Measurements from ENCODE around the gene BAZ2B. TPM values are rescaled to one million over a fixed set of nuclear protein-coding genes. Genes with fewer than 3 reads are reported as not detected.

BAZ2B gene
- total and polyA plus RNA-seq, 9 of the 15 experiments (the other 6 are each of a cell fraction or from before 2014, with no cell fraction given), result 7.5 to 38.6 (median 19.8) TPM

DNA sequence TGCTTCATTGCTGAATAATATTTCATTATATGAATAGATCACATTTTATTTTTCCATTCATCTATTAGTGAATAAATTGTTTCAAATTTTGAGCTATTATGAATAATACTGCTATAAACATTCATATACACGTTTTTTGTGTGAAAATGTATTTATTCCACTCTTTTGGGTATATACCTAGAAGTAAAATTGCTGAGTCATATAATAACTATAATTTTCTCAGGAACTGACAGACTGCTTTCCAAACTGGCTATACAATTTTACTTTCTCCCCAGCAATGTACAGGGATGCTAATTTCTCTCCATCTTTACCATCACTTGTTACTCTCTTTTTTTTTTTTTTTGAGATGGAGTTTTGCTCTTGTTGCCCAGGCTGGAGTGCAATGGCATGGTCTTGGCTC is 35.5 kb upstream of the BAZ2B start (continued):
- TF ChIP-seq, protein P1, sequence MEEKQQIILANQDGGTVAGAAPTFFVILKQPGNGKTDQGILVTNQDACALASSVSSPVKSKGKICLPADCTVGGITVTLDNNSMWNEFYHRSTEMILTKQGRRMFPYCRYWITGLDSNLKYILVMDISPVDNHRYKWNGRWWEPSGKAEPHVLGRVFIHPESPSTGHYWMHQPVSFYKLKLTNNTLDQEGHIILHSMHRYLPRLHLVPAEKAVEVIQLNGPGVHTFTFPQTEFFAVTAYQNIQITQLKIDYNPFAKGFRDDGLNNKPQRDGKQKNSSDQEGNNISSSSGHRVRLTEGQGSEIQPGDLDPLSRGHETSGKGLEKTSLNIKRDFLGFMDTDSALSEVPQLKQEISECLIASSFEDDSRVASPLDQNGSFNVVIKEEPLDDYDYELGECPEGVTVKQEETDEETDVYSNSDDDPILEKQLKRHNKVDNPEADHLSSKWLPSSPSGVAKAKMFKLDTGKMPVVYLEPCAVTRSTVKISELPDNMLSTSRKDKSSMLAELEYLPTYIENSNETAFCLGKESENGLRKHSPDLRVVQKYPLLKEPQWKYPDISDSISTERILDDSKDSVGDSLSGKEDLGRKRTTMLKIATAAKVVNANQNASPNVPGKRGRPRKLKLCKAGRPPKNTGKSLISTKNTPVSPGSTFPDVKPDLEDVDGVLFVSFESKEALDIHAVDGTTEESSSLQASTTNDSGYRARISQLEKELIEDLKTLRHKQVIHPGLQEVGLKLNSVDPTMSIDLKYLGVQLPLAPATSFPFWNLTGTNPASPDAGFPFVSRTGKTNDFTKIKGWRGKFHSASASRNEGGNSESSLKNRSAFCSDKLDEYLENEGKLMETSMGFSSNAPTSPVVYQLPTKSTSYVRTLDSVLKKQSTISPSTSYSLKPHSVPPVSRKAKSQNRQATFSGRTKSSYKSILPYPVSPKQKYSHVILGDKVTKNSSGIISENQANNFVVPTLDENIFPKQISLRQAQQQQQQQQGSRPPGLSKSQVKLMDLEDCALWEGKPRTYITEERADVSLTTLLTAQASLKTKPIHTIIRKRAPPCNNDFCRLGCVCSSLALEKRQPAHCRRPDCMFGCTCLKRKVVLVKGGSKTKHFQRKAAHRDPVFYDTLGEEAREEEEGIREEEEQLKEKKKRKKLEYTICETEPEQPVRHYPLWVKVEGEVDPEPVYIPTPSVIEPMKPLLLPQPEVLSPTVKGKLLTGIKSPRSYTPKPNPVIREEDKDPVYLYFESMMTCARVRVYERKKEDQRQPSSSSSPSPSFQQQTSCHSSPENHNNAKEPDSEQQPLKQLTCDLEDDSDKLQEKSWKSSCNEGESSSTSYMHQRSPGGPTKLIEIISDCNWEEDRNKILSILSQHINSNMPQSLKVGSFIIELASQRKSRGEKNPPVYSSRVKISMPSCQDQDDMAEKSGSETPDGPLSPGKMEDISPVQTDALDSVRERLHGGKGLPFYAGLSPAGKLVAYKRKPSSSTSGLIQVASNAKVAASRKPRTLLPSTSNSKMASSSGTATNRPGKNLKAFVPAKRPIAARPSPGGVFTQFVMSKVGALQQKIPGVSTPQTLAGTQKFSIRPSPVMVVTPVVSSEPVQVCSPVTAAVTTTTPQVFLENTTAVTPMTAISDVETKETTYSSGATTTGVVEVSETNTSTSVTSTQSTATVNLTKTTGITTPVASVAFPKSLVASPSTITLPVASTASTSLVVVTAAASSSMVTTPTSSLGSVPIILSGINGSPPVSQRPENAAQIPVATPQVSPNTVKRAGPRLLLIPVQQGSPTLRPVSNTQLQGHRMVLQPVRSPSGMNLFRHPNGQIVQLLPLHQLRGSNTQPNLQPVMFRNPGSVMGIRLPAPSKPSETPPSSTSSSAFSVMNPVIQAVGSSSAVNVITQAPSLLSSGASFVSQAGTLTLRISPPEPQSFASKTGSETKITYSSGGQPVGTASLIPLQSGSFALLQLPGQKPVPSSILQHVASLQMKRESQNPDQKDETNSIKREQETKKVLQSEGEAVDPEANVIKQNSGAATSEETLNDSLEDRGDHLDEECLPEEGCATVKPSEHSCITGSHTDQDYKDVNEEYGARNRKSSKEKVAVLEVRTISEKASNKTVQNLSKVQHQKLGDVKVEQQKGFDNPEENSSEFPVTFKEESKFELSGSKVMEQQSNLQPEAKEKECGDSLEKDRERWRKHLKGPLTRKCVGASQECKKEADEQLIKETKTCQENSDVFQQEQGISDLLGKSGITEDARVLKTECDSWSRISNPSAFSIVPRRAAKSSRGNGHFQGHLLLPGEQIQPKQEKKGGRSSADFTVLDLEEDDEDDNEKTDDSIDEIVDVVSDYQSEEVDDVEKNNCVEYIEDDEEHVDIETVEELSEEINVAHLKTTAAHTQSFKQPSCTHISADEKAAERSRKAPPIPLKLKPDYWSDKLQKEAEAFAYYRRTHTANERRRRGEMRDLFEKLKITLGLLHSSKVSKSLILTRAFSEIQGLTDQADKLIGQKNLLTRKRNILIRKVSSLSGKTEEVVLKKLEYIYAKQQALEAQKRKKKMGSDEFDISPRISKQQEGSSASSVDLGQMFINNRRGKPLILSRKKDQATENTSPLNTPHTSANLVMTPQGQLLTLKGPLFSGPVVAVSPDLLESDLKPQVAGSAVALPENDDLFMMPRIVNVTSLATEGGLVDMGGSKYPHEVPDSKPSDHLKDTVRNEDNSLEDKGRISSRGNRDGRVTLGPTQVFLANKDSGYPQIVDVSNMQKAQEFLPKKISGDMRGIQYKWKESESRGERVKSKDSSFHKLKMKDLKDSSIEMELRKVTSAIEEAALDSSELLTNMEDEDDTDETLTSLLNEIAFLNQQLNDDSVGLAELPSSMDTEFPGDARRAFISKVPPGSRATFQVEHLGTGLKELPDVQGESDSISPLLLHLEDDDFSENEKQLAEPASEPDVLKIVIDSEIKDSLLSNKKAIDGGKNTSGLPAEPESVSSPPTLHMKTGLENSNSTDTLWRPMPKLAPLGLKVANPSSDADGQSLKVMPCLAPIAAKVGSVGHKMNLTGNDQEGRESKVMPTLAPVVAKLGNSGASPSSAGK (IDR thresholded peaks at IDR 0.05), result no peak
- TF ChIP-seq KDM4B (IDR thresholded peaks at IDR 0.05; ENCODE audit: borderline replicate concordance in 2 of 2, low read depth in 1 of 2) (no peak), ASH1L (IDR thresholded peaks at IDR 0.05; ENCODE audit: borderline replicate concordance, low read depth, partially characterized antibody) (no peak), ZBED1 (IDR thresholded peaks at IDR 0.05) (no peak), C11orf30 (IDR thresholded peaks at IDR 0.05; ENCODE audit: low read depth) (peak; percentile 94), RAD21 (CRISPR knock-in tag; conservative IDR thresholded peaks at IDR 0.05 in 1 of 2, IDR thresholded peaks at IDR 0.05 in 1 of 2) (no peak), BACH1 (tag; IDR thresholded peaks at IDR 0.05) (peak; percentile 66; the same call in 1 of the 2 replicates), HDAC3 (IDR thresholded peaks at IDR 0.05; ENCODE audit: borderline replicate concordance, partially characterized antibody) (no peak), MAFF (IDR thresholded peaks at IDR 0.05; ENCODE audit: low read length) (peak; percentile 91), CBX8 (IDR thresholded peaks at IDR 0.05; ENCODE audit: borderline replicate concordance, extremely low read depth, low read depth, low read length, poor library complexity, severe bottlenecking) (no peak), PHF8 (IDR thresholded peaks at IDR 0.05; ENCODE audit: borderline replicate concordance, low read length) (no peak), MAFG (tag; conservative IDR thresholded peaks at IDR 0.05) (peak; percentile 95)
- TF ChIP-seq, protein P2, sequence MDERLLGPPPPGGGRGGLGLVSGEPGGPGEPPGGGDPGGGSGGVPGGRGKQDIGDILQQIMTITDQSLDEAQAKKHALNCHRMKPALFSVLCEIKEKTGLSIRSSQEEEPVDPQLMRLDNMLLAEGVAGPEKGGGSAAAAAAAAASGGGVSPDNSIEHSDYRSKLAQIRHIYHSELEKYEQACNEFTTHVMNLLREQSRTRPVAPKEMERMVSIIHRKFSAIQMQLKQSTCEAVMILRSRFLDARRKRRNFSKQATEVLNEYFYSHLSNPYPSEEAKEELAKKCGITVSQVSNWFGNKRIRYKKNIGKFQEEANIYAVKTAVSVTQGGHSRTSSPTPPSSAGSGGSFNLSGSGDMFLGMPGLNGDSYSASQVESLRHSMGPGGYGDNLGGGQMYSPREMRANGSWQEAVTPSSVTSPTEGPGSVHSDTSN (CRISPR knock-in tag; IDR thresholded peaks at IDR 0.05; ENCODE audit: low read depth), result no peak
- TF ChIP-seq, protein P2 (tag; conservative IDR thresholded peaks at IDR 0.05; ENCODE audit: low read depth), result 0 out of 2 replicates have a peak, but pooled peaks have one; percentile 12

All from K562 (cell line).